ENCODE results near the gene LHFPL2.

The LHFPL2 gene

DNA sequence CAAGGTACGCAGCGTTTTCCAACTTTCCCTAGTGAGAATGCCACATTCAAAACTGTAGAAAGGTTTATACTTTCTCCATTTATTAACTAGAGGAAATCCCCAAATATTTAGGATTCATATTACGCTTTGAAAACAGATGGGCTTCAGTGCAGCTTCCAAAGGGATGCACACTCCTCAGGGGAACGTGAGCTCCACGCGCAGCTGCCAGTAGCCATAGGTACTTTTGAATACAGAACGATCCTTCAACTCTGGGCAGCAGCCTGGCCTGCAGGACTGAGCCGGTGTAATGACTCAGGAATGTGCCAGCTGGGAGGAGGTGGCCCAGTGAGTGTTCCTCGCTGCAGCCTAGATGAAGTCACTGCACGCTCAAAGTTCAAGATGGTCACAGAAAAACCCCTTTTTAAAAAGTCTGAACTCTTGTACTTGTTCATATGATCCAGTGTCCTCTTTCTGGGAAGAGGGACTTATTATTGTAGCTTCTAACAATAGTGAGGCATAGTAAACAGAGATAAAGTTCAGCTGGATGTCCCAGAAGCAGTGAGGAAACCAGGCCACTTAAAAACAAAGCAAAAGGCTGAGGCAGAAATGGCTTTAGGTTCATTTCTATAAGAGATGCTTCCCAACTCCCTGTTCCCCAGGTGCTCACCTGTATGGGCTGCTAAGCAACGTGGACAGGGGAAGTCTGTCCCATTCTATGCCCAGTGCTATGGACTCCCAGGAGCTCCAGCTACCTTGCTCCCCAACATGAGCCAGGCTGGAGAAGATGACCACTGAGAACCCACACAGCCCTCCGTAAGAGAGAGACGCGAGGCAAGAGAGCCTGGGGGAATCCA is 130.0 kb downstream of the LHFPL2 start:
- 86 to 87% methylated on average over 14 of the region's 14 CpGs for WGBS, 2 experiments
- Histone ChIP-seq H3K4me1 (ENCODE audit: control insufficient read depth, insufficient read depth, low read length) (no peaks in the 10 kb centered on the region), H3K36me3 (ENCODE audit: control insufficient read depth, insufficient read depth, low read length) (no peaks in the 10 kb centered on the region), H3K9me3 (ENCODE audit: control insufficient read depth, low read length) (no peaks in the 10 kb centered on the region), H3K27ac (ENCODE audit: insufficient read depth, low read depth, low read length, poor library complexity, severe bottlenecking) (no peak overlapping the region), H3K4me3 (ENCODE audit: insufficient read depth, low read depth, low read length) (no peak overlapping the region), H3K27me3 (ENCODE audit: control insufficient read depth, insufficient read depth, low read length, poor library complexity, severe bottlenecking) (no peaks in the 10 kb centered on the region)

DNA sequence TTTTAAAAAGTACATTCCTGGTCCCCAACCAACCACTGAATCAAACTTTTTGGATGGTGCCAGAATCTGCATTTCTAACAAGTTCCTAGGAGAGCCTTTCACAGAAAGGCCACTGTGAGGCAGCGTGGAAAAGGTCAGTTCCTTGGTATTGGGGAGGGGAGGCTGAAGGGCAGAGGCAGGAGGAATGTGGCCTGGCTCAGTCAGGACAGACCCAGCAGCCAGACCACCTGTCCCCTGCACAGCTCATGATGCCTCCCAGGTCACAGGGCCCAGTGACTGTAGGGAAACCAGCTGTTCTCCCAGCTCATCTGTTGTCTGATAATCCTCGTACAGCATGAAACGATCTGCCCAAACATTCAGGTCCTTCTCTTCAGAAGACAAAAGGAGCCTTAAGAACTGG is 132.9 kb downstream of the LHFPL2 start:
- WGBS, 2 experiments: 86 to 91% methylated on average over 3 of the region's 3 CpGs
- Histone ChIP-seq H3K4me1 (ENCODE audit: control insufficient read depth, insufficient read depth, low read length) (peaks cover 10% of the 10 kb centered on the region), H3K27ac (ENCODE audit: insufficient read depth, low read depth, low read length, poor library complexity, severe bottlenecking) (no peak overlapping the region), H3K9me3 (ENCODE audit: control insufficient read depth, low read length) (no peaks in the 10 kb centered on the region), H3K27me3 (ENCODE audit: control insufficient read depth, insufficient read depth, low read length, poor library complexity, severe bottlenecking) (no peaks in the 10 kb centered on the region), H3K4me3 (ENCODE audit: insufficient read depth, low read depth, low read length) (no peak overlapping the region), H3K36me3 (ENCODE audit: control insufficient read depth, insufficient read depth, low read length) (no peaks in the 10 kb centered on the region)

DNA sequence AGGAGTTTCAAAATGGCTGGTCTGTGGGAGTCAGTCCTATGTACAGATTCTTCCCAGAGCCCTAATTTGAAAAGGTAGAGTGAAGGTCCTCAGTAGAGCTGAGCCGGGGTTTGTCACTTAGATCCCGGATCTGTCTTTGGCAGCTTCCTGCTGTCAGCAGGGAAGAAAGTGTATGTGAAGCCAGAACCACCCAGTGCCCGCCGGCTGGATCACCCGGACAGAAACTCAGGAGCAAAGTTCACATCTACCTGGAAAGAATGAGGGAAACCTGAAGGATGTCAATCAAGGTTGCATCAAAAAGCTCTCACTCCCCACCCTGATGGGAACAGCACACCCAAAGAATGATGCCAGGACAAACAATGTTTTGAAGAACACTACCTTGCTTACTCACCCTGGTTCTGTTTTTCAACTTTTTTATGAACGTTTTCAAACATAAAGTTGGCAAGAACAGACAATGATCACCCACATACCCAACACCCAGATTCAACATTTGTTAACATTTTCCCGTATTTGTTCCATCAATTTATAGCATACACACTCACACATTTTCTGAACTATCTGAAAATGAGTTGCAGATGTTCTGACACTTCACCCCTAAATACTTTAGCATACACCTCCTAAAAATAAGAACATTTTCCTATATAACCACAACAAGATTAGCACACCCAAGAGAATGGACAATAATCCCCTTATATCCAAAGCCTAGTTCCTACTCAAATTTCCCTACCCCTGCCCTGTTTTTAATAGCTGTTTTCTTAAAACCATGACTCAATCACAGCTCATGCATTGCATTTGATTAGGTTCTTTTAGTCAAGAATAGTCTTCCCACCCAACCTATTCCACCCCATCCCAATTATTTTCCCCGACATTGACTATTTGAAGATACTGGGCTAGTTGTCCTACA is 133.9 kb downstream of the LHFPL2 start:
- H3K27me3 ChIP-seq (ENCODE audit: control insufficient read depth, insufficient read depth, low read length, poor library complexity, severe bottlenecking): no peaks in the 10 kb centered on the region
- H3K27ac ChIP-seq (ENCODE audit: insufficient read depth, low read depth, low read length, poor library complexity, severe bottlenecking): no peak overlapping the region
- no peak overlapping the region for H3K4me3 ChIP-seq (ENCODE audit: insufficient read depth, low read depth, low read length)
- H3K4me1 ChIP-seq (ENCODE audit: control insufficient read depth, insufficient read depth, low read length): peaks cover 19% of the 10 kb centered on the region
- no peaks in the 10 kb centered on the region for H3K36me3 ChIP-seq (ENCODE audit: control insufficient read depth, insufficient read depth, low read length)
- whole genome bisulfite sequencing, 2 experiments: 87% methylated on average over 8 of the region's 8 CpGs
- H3K9me3 ChIP-seq (ENCODE audit: control insufficient read depth, low read length): no peaks in the 10 kb centered on the region

DNA sequence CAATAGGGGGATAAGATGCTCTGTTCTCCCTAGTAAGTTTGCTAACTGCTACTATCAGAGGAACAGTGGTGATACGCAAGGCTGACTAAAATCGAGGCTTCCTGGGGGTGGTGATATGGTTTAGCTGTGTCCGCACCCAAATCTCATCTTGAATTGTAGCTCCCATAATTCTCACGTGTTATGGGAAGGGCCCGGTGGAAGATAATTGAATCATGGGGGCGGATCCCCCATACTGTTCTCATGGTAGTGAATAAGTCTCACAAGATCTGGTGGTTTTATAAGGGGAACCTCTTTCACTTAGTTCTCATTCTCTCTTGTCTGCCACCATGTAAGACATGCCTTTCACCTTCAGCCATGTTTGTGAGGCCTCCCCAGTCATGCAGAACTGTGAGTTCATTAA is 135.1 kb downstream of the LHFPL2 start:
- no peaks in the 10 kb centered on the region for H3K27me3 ChIP-seq (ENCODE audit: control insufficient read depth, insufficient read depth, low read length, poor library complexity, severe bottlenecking)
- no peak overlapping the region for H3K4me3 ChIP-seq (ENCODE audit: insufficient read depth, low read depth, low read length)
- no peak overlapping the region for H3K27ac ChIP-seq (ENCODE audit: insufficient read depth, low read depth, low read length, poor library complexity, severe bottlenecking)
- H3K36me3 ChIP-seq (ENCODE audit: control insufficient read depth, insufficient read depth, low read length): no peaks in the 10 kb centered on the region
- H3K9me3 ChIP-seq (ENCODE audit: control insufficient read depth, low read length): no peaks in the 10 kb centered on the region
- WGBS, 2 experiments: 78 to 82% methylated on average over 6 of the region's 6 CpGs
- peaks cover 28% of the 10 kb centered on the region for H3K4me1 ChIP-seq (ENCODE audit: control insufficient read depth, insufficient read depth, low read length)

DNA sequence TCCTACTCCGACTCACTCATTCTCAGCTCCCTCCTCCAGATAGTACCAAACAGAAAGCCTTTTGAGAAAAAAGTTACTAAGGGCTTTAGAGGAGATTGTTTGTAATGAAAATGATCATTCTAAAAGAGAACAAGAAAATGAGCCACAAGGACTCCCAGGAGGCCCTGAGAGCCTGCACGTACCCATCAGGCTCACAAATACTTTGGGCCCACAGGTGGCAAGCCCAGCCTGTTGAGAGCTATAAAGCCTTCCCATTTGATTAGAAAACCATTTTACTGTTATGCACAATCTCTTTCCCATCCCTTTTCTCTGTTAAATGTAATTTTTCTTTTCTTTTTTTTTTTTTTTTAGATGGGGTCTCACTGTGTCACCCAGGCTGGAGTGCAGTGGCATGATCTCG is 136.1 kb downstream of the LHFPL2 start:
- no peaks in the 10 kb centered on the region for H3K36me3 ChIP-seq (ENCODE audit: control insufficient read depth, insufficient read depth, low read length)
- H3K4me3 ChIP-seq (ENCODE audit: insufficient read depth, low read depth, low read length): no peak overlapping the region
- WGBS, 2 experiments: 90 to 97% methylated on average over 2 to 3 of the region's 3 CpGs
- H3K27ac ChIP-seq (ENCODE audit: insufficient read depth, low read depth, low read length, poor library complexity, severe bottlenecking): no peak overlapping the region
- H3K9me3 ChIP-seq (ENCODE audit: control insufficient read depth, low read length): no peaks in the 10 kb centered on the region
- peaks cover 31% of the 10 kb centered on the region for H3K4me1 ChIP-seq (ENCODE audit: control insufficient read depth, insufficient read depth, low read length)
- H3K27me3 ChIP-seq (ENCODE audit: control insufficient read depth, insufficient read depth, low read length, poor library complexity, severe bottlenecking): no peaks in the 10 kb centered on the region

DNA sequence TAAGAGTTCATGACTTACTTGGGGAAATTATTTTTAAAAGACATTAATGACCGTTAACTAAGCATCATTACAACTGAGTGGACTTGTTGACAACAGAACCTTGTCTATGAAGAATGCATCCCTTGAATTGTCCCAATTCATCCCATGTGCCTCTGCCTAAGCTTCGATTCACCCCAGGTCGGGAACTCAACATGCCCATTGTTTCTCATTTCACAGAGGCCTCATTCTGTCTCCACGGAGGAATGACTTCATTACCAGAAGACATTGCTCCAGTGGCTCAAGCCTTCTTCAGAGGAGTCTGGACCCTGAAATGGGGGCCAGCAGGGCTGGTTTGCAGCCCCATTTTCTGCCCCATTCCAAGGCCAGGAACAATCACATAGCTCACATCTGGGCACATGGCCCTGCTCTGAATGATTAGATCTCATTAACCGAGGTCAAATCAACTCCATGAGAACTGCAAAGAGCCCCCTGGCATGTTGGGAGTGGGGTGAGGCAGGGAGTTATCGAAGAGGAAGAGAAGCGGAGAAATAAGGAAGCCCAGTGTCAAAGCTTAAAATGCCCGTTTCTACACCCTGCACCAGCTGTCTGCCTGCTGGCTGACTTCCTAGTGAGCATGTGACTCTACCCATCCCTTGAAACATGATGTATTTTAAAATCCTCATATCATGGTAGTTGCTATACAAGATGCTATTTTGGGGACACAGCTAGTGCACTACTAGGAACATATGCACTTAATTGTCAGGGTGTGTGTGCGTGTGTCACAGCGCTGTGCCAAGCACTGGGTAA is 137.3 kb downstream of the LHFPL2 start:
- Histone ChIP-seq H3K4me3 (ENCODE audit: insufficient read depth, low read depth, low read length) (no peak overlapping the region), H3K9me3 (ENCODE audit: control insufficient read depth, low read length) (no peaks in the 10 kb centered on the region), H3K4me1 (ENCODE audit: control insufficient read depth, insufficient read depth, low read length) (peaks cover 34% of the 10 kb centered on the region), H3K36me3 (ENCODE audit: control insufficient read depth, insufficient read depth, low read length) (no peaks in the 10 kb centered on the region), H3K27ac (ENCODE audit: insufficient read depth, low read depth, low read length, poor library complexity, severe bottlenecking) (no peak overlapping the region), H3K27me3 (ENCODE audit: control insufficient read depth, insufficient read depth, low read length, poor library complexity, severe bottlenecking) (no peaks in the 10 kb centered on the region)
- 80 to 82% methylated on average over 10 of the region's 10 CpGs for WGBS, 2 experiments

DNA sequence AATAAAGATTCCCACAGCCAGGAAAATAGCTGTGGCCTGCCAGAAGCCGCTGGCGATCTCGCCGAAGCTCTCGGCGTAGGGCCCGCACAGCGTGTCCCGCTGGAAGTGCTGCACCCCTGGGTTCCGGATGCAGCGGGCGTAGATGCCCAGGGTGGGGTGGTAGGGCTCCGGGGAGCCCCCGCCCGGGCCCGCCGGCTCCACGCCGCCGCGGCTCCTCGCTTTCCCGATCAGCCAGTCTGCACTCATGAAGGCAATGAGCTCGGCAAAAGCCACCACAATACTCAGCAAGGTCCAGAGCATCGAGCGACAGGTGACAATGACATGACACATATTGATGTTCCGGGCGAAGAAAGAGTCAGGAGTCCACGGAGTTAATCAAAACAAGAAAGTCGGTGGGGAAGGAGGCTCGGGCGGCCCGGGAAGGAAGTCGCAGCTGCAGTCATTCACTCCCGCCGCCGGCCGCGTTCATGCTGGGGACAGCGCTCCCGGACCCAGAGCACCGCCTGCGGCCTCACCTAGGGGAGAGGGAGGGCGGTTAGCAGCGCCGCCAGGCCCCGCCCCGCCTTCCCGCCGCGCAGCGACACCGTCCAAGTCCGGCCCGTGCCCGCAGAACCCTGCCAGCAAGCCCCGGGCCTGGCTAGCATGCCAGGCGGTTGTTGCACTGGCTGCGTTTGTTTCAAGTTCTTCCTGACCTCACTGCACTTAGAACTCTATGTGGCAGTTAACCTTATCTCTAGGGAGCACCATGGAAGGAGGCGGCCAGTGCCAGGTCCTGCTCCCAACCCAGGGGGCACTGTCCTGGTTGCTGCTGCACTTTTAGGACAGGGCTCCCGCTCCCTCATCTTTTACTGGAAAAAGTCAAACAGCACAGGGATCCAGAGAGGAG is 138.4 kb downstream of the LHFPL2 start:
- H3K36me3 ChIP-seq (ENCODE audit: control insufficient read depth, insufficient read depth, low read length): no peaks in the 10 kb centered on the region
- no peaks in the 10 kb centered on the region for H3K9me3 ChIP-seq (ENCODE audit: control insufficient read depth, low read length)
- H3K27me3 ChIP-seq (ENCODE audit: control insufficient read depth, insufficient read depth, low read length, poor library complexity, severe bottlenecking): no peaks in the 10 kb centered on the region
- H3K4me3 ChIP-seq (ENCODE audit: insufficient read depth, low read depth, low read length): peak overlapping the region; percentile 18
- peaks cover 42% of the 10 kb centered on the region for H3K4me1 ChIP-seq (ENCODE audit: control insufficient read depth, insufficient read depth, low read length)
- no peak overlapping the region for H3K27ac ChIP-seq (ENCODE audit: insufficient read depth, low read depth, low read length, poor library complexity, severe bottlenecking)
- 47 to 48% methylated on average over 61 of the region's 61 CpGs for WGBS, 2 experiments

DNA sequence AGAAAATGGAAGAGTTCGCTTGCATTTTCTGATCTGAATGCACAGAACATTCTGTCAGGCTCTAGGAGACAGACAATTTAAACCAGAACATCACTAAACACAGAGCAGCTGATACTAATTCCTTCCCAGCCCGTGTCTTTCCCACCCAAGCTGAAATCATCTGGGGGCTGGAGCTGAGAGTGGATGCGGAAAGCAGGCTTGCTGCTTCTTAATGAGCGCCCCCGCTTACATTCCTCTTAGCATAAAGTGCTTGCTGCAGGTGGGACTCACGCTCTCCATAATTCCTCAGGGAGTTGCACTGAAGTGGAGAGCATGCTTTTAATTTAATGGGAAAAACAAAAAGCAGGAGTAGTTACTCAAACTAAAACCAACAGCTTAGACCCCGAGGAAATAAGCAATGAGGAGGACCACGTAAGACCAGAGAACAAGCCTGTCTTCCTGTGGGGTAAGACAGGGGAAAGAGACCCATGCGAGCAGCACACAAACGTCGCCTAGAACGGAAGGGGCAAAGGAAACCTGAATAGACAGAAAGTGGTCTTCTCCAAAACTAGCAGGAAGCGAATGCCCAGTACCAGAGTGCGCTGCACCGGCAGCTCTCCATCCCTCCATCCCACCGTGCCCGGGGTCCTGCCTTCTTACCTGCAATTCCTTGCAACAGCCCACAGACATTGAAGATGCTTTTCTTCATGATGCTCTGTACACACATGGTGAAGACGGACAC is 139.3 kb downstream of the LHFPL2 start:
- Histone ChIP-seq H3K27ac (ENCODE audit: insufficient read depth, low read depth, low read length, poor library complexity, severe bottlenecking) (no peak overlapping the region), H3K4me3 (ENCODE audit: insufficient read depth, low read depth, low read length) (no peak overlapping the region), H3K36me3 (ENCODE audit: control insufficient read depth, insufficient read depth, low read length) (no peaks in the 10 kb centered on the region), H3K9me3 (ENCODE audit: control insufficient read depth, low read length) (no peaks in the 10 kb centered on the region), H3K4me1 (ENCODE audit: control insufficient read depth, insufficient read depth, low read length) (peaks cover 43% of the 10 kb centered on the region), H3K27me3 (ENCODE audit: control insufficient read depth, insufficient read depth, low read length, poor library complexity, severe bottlenecking) (no peaks in the 10 kb centered on the region)
- WGBS, 2 experiments: 90 to 91% methylated on average over 18 of the region's 18 CpGs
